GM18907 (cell line): ENCODE data around the gene GLDC.
"Not testable (repeated sequence)": the region's sequence is repeated elsewhere in the genome, so short reads cannot be mapped to it uniquely, and the experiment has no call there.

Experiments
- ATAC-seq: cut with Tn5 transposase; IDR thresholded peaks from one replicate; pipeline ENCODE4 v1.9.1; 2021; ENCODE audit warnings: mild to moderate bottlenecking, moderate library complexity; ENCODE audit not compliant: unreplicated experiment

Gene GLDC

DNA sequence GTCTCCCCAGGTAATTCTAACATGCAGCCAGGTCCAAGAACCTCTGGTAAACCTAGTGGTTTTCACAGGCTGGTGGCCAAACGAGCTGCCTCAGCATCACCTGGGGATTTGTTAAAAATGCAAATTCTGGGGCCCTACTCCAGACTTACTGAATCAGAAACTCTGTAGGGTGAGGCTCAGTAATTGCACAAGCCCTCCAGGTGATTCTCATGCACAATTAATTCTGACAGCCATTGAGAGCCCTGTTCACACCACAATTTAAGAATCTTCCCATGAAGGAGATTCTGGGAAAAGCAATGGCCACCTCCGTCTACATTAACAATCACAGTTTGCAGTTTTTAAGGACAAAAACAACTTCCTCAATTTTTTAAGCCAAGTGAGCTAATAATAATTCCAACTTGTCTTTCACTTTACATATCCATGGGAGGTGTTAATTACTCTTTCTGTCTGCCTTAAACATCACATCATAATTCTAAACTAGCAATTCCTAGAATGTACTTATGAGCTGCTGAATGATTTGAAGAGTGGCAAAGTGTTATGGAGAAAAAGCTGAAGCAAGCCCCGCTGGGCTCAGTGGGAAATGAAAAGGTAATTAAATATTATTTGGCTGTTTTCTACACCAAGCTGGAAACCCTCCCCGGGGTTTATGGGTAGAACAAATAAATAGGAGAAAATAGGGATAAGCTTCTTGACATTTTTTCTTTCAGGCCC lies 70.0 kb downstream of the GLDC start:
- peak; percentile 86 for ATAC-seq

GRCh38 chr9:6567140-6567591 lies 78.4 kb downstream of the GLDC start:
- no peak for ATAC-seq

GRCh38 chr9:6566409-6567139 lies 79.0 kb downstream of the GLDC start:
- ATAC-seq = no peak

DNA sequence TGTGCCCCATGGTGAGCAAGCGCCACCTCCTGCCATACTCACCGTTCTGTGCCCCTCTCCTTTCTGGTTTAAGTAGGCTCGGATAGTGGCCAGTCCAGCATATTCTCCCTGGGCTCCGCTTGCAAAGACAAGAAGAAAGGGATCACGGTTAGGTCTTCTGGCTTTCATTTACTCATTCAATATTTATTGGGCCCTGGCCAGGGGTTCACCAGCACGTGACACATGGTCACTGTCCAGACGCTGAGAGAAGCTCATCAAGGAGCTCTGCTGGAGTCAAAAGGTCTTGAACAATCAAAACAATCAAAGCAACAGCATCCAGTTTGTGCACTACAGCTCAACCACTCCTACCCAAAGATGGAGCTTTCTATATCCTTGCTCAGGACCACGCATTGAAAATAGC lies 80.2 kb downstream of the GLDC start:
- ATAC-seq = no peak

- no peak for ATAC-seq
These were observed 80.7 kb downstream of the GLDC start for GRCh38 chr9:6564868-6565267.

- ATAC-seq = no peak
These were observed 81.2 kb downstream of the GLDC start for GRCh38 chr9:6564360-6564759.

DNA sequence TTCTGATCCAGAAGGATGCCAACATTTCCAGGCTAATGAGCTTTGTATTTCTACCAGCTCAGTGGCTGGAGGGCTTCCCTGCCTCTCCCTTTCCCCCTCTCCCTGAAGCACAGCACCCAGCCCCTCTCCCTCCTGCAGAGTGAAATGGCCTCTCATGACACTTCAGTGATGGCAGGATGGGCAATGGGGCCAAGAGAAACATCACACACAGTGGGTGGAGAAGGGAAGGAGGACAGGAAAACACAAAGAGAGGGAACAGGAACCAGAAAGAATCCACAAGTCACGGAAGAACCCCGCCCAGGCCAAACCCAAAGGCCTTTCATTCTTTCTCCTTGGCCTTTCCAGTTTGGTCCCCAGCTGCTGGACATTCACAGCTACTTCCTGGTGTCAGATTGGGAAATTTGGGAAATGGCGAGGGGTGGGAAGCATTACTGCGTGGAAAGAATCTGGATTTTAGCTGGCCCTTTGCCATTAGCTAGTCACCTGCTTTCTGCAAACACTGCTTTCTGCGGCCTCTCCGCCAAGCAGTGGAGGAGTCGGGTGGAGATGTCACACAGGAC lies 82.6 kb downstream of the GLDC start:
- no peak for ATAC-seq

DNA sequence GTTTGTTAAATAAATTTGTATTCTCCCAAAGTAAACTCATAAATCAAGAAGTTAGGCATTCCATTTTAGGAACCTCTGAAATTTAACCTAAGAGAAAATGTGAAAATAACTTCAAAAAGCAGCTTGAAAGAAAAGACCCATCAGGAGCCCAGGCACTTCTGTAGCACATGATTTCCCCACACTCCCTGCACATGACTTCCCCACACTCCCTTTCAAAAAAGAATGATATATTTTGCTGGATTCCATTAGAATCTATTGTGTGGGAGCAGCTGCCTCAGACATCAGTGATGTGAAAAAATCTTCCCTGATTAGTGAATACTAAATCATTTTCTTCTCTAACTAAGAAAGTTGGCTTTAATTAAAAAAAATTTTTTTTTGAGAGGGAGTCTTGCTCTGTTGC lies 83.3 kb downstream of the GLDC start:
- no peak for ATAC-seq

DNA sequence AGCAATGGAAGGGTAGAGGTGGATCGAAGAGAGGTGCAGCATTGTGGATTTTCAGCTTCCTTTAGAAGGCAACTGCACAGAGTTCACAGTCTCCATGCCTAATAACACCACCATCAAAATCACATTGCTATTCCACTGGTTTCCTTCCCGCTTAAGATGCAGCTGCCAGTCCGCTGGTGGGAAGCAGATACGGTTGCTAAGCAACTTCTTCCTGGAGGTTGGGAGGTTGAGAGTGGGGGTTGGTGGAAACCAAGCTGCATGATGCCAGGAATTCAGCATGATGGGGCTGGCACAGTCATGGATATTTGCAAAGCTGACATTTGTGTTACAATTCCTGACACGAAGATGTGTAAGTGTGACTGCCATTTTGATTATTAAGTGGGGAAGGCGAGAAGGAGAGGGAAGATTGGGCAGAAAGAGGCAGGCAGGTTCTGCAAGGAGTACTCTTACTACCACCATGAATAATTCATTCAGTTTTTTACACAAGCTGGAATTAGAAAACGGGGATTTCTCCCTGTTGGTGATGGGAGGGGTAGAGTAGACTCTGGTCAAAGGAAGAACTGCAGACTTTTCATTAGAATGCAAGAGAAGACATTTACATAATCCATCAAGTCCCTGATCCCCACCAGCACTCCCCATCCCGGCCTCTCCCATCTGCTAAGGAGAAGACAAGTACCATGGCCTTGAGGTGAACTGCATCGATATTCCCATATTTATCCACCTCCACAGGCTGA lies 87.5 kb downstream of the GLDC start:
- no peak for ATAC-seq

- ATAC-seq = no peak
These were observed 91.7 kb downstream of the GLDC start for GRCh38 chr9:6553866-6554265.

GRCh38 chr9:6552498-6553121 lies 92.9 kb downstream of the GLDC start:
- ATAC-seq = no peak

- ATAC-seq = no peak
These were observed 93.5 kb downstream of the GLDC start for GRCh38 chr9:6552033-6552432.

GRCh38 chr9:6551136-6551535 lies 94.4 kb downstream of the GLDC start:
- ATAC-seq = no peak

DNA sequence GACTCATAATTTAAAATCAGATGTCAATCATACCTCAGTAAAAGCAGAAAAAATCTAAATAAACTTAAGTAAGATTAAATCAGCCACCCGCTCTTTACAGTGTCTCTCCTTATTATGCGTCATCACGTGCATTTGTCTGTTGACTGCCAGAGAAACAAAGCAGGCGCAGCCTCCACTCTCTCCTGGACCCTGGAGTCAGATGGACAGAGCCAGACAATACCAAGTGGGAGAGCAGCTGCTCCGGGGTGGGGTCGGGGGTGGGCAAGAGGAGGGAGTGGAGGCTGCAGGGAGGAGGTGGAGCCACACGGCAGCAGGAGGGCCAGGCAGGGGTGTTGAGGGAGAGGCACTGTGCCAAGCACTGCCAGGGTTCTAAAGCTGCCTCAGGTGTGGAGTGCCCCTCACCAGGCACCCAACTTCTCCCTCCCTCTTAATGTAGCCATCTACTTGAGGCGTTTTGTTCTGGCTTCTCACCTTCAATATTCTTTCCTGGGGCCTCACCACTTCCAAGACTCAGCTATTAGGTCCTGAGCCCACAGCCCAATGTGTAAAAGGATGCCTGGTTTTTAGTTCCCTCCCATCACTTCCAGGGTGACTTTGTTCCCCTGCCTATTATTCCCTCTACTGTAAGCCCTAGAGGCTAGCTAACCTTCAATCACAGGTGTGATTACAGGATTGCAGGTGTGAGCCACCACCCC lies 96.3 kb downstream of the GLDC start:
- ATAC-seq = no peak

DNA sequence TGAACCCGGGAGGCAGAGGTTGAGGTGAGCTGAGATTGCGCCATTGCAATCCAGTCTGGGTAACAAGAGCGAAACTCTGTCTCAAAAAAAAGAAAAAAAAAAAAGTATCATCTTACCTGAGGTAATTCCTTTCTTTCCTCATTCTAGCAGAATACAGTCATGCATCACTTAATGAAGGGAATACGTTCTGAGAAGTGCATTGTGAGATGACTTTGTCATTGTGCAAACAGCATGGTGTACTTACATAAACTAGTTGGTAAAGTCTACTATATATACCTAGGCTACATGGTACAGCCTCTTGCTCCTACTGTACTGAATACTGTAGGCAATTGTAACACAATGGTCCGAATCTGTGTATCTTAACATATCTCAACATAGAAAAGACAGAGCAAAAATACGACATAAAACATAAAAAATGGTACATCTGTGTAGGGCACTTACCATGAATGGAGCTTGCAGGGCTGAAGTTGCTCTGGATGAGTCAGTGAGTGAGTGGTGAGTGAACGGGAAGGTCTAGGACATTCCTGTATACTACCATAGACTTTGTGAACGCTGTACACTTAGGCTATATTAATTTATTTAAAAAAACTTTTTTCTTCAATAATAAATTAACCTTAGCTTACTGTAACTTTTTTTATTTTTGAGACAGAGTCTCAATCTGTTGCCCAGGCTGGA lies 100.4 kb downstream of the GLDC start:
- ATAC-seq = no peak

DNA sequence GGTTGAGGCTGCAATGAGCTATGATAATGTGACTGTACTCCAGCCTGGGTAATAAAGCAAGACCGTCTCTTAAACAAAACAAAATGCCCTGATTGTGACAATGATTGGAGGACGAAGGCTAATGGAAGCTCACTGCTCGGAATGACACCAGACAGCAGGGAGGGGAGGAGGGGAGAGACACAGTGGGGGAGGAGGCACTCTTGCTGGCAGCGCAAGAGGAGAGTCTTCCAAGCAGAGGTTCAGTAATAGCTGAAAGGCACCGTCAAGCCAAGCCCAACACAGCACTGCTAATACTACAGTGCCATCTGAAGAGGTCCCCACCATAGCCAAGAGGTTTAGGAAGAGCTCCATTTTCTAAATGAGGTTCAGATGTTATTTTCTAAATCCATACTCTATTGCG lies 102.3 kb downstream of the GLDC start:
- ATAC-seq = no peak

GRCh38 chr9:6542617-6543016 lies 102.9 kb downstream of the GLDC start:
- not testable (repeated sequence) for ATAC-seq

GRCh38 chr9:6538666-6539071 lies 106.9 kb downstream of the GLDC start:
- ATAC-seq = no peak

DNA sequence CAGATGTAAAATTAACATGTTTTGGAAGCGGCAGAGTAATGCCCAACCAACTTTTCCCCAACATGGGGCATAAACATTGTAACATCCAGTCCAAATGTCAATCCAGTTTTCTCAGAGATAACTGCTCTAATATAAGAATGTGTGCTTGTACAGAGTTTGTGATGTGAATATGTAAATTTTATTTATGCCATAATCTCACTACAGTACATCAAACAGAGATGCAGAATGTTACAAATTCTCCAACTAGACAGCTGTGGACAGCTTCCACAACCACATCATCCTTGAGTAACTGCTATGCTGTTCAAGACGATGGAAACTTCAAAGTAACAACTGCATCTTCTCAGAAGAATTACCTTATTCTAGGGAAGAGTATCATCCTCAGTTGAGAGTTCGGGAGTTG lies 109.9 kb downstream of the GLDC start:
- no peak for ATAC-seq
